Hematopoietic multipotent progenitor cell (in vitro differentiated cells): Measurements from ENCODE around the gene FLOT2. TPM values are rescaled to one million over a fixed set of nuclear protein-coding genes. Genes with fewer than 3 reads are reported as not detected.
"Not testable (repeated sequence)": the region's sequence is repeated elsewhere in the genome, so short reads cannot be mapped to it uniquely, and the experiment has no call there.

Experiments
- DNase-seq, 3 donors: peaks; one replicate each; pipeline ENCODE4 v3.0.0-alpha.2; 2011 to 2015; ENCODE audit warnings: low read depth in 2 of 3, low spot score in 2 of 3
- small RNA-seq: library from RNA; depleted of rRNA; stranded (forward); fragments of <200 nt; gene quantifications from one replicate; pipeline ENCODE3, GENCODE V24; 2012
- total RNA-seq: library from RNA; depleted of rRNA; stranded (reverse); fragments of >200 nt; gene quantifications from one replicate; pipeline ENCODE4 v1.2.3, GENCODE V29; 2012

FLOT2 gene
- total RNA-seq, 1 donor: 61.7 TPM

- DNase-seq: no peak
These were observed 44.2 kb downstream of the FLOT2 start for GRCh38 chr17:28853295-28853694.

- DNase-seq: peak in 2 of 3 donors; percentile 62 to 78
These were observed 48.3 kb downstream of the FLOT2 start for GRCh38 chr17:28849281-28849680.

- DNase-seq: peak; percentile 16 to 82 (median 56)
These were observed 48.9 kb downstream of the FLOT2 start for GRCh38 chr17:28848667-28849066.

DNA sequence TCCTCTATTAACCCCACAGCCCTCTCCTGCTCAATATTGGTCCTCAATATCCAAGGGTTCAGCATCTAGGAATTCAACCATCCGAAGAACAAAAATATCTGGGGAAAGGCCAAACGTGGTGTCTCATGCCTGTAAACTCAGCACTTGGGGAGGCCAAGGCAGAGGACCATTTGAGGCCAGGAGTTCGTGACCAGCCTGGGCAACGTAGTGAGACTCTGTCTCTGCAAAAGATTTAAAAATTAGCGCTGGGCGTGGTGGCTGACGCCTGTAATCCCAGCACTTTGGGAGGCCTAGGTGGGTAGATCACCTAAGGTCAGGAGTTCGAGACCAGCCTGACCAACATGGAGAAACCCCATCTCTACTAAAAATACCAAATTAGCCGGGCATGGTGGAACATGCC lies 50.8 kb downstream of the FLOT2 start:
- DNase-seq: not testable (repeated sequence)

DNA sequence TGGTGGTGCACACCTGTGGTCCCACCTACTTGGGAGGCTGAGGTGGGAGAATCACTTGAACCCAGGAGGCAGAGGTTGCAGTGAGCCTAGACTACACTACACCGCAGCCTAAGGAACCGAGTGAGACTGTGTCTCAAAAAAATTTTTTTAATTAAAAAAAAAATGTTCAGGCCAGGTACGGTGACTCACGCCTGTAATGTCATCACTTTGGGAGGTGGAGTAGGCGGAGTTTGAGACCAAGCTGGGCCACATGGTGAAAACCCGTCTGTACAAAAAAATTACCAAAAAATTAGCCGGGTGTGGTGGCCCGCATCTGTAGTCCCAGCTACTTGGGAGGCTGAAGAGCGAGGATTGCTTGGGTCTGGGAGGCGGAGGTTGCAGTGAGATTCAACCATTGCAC lies 51.3 kb downstream of the FLOT2 start:
- DNase-seq: no peak

DNA sequence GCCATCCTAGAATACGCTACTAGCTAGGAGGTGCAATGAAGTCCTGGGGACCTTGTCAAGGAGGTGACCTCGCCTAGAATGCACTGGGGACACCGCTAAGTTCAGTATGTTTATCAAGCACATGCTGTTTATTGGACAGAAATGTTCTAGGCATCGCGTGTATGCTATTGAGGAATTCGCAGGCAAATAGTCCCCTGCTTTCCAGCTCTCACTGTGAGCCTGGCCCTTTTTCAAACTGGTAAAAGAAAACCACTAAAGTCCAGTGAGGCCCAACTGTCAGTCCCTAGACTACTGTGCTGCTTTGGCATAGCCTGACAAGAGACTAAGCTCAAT lies 53.8 kb downstream of the FLOT2 start:
- no peak for DNase-seq

DNA sequence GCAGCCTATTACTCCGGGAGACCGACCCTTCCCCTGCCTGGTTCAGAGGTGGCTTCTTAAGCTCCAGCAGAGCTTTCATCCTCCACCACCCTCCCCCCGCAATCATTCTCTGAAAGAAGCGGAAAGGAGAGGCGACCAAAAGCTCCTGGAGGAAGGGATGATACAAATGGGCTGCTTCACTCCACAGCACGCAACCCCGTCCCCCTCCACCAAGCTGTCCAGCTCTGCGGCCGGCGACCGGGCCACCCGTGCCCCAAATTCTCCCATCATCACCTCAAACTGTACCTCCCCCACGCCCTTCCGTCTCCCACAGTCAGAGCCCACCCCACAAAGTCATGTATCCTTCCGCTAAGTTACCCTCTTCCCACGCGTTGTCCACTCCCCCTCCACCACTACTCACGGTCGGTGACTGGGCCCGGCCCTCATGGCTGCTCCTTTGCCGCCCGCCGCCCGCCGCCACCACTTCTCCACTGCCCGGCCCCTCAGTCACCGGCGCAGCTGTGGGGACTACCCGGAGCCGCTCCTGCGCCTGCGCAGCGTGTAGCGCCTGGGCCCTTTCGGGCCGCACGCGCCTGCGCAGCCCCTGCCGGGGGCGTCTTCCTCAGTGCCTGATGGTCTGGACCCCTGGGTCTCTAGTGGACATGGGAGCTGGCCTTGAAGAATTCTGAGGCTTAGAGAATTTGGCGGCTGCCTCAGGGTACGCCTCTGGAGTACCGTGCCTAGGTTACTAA lies 55.1 kb downstream of the FLOT2 start, which contains the start of gene FAM222B:
TSS of gene FAM222B (minus strand) at position 509 of the 731 bp plus-strand sequence. CDS start 76,123 bp downstream, outside the sequence.
- DNase-seq: peak; percentile 67 to 94 (median 88)

DNA sequence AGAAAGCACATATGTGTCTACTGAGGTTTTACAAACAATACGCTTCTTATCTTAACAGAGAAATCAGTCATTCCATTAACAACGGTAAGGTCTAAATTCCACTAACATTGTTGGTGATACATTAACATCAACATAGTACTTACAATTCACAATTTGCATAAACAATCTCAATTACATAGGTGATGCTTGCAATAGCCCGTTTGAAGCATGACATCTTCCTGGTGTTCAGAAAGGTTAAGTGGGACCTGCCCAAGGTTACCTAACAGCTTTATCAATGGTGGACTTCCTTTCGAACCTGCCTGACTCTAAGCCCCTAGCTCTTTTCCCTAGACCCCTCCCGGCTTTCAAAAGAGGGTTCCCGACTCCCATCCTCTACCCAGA lies 55.6 kb downstream of the FLOT2 start:
- DNase-seq: no peak

DNA sequence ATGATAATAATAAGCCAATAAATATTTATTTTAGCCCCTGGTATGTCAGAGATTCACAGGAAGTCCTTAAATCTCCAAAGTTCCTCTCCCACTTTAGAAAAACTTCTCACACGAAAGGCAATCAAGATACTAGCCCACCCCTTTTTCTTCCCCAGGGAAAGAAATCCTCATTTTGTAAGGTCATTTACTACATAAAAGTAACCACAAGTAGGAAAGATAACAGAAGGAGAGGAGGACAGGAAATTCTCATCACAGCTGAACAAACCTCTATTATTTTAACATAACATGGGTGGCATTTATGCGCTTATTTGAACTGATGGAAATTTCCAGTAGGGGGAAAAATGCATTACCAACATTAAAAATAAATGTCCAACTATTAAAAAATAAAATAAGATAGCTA lies 58.3 kb downstream of the FLOT2 start:
- no peak for DNase-seq

GRCh38 chr17:28836541-28836940 lies 61.0 kb downstream of the FLOT2 start:
- DNase-seq: not testable (repeated sequence)

DNA sequence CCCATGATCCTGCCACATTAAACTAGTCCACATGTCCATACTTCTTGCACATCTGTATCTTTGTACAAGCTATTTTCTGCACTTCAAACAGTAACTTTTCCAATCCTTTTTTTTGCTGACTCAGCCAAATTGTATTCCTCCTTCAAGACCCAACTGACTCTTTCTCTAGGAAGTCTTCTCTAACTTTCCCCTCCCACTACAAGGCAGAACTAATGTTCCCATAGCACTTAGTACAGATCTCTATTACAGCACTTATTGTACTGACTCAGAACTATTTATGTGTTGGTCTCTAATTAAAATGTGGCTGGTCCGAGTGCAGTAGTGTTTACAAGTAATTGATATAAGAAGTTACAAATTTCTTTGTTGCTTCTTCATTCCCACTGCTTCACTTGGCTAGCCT lies 63.1 kb downstream of the FLOT2 start:
- no peak for DNase-seq

Small RNAs within 50 kb of the gene (small RNA-seq; reads per million reads assigned to genes)
- not detected for gene RF00019

Other genes starting within 250 kb of the FLOT2 start
- 56.3 TPM for gene SDF2, start 235.8 kb downstream of the FLOT2 start, total RNA-seq
- gene SUPT6H, start 235.5 kb downstream of the FLOT2 start, total RNA-seq: 61.9 TPM
- 3.5 TPM for gene PROCA1, start 185.8 kb downstream of the FLOT2 start, total RNA-seq
- 160 TPM for gene RAB34, start 179.9 kb downstream of the FLOT2 start, total RNA-seq
- gene RPL23A, start 177.7 kb downstream of the FLOT2 start, total RNA-seq: 745 TPM
- gene TLCD1, start 171.5 kb downstream of the FLOT2 start, total RNA-seq: 1.1 TPM
- 12.4 TPM for gene NEK8, start 168.9 kb downstream of the FLOT2 start, total RNA-seq
- gene TRAF4, start 153.7 kb downstream of the FLOT2 start, total RNA-seq: 42.3 TPM
- gene FAM222B, start 54.9 kb downstream of the FLOT2 start, total RNA-seq: 19.1 TPM
- 47.4 TPM for gene ERAL1, start 42.7 kb downstream of the FLOT2 start, total RNA-seq
- 30.7 TPM for gene DHRS13, start 5.3 kb upstream of the FLOT2 start, total RNA-seq
- gene PHF12, start 53.8 kb upstream of the FLOT2 start, total RNA-seq: 87.8 TPM
- under 0.01 TPM for gene SEZ6, start 108.3 kb upstream of the FLOT2 start, total RNA-seq
- 9.7 TPM for gene PIPOX, start 145.4 kb upstream of the FLOT2 start, total RNA-seq